A549 (cell line): ENCODE measurements around the gene GALC.

ENCODE experiments used
- CBX8 ChIP-seq: fragments of 200-600 bp; sonication (generic); IDR thresholded peaks from 2 replicates; pipeline ENCODE4 v1.6.1; 2016
- MAFK ChIP-seq: fragments of 450-650 bp; IDR thresholded peaks from 2 replicates; pipeline ENCODE4 v1.6.1; 2014; ENCODE audit not compliant: partially characterized antibody
- POLR2A ChIP-seq: IDR thresholded peaks from 2 replicates; pipeline ENCODE4 v1.6.1; 2012; ENCODE audit warnings: mild to moderate bottlenecking, low read length
- SREBF2 ChIP-seq: fragments of 450-650 bp; IDR thresholded peaks from 2 replicates; pipeline ENCODE4 v1.6.1; 2014; ENCODE audit warnings: mild to moderate bottlenecking, moderate library complexity
- TF ChIP-seq, protein P1 (sequence below): fragments of >200 bp; sonication (Bioruptor Twin); formaldehyde crosslinking; IDR thresholded peaks from 3 replicates; pipeline ENCODE4 v1.5.1; 2016
- TF ChIP-seq, protein P2 (sequence below): fragments of 200-600 bp; sonication (generic); IDR thresholded peaks from 2 replicates; pipeline ENCODE4 v1.6.1; 2016; ENCODE audit warnings: antibody characterized with exemption, mild to moderate bottlenecking, moderate library complexity

DNA sequence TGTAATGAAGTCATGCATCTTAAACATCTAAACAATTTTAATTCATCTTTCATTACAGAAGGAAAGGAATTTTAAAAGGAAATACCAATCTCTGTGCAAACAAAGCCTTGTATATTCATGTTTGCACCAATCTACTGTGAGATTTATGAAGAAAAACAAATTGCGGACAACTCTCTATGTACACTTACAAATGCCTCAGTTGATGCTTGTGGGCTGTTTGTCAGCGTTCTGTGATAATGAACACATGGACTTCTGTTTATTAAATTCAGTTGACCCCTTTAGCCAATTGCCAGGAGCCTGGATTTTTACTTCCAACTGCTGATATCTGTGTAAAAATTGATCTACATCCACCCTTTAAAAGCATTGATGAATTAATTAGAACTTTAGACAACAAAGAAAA lies 17.3 kb upstream of the GALC start:
- TF ChIP-seq, protein P1, sequence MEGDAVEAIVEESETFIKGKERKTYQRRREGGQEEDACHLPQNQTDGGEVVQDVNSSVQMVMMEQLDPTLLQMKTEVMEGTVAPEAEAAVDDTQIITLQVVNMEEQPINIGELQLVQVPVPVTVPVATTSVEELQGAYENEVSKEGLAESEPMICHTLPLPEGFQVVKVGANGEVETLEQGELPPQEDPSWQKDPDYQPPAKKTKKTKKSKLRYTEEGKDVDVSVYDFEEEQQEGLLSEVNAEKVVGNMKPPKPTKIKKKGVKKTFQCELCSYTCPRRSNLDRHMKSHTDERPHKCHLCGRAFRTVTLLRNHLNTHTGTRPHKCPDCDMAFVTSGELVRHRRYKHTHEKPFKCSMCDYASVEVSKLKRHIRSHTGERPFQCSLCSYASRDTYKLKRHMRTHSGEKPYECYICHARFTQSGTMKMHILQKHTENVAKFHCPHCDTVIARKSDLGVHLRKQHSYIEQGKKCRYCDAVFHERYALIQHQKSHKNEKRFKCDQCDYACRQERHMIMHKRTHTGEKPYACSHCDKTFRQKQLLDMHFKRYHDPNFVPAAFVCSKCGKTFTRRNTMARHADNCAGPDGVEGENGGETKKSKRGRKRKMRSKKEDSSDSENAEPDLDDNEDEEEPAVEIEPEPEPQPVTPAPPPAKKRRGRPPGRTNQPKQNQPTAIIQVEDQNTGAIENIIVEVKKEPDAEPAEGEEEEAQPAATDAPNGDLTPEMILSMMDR, result no peak
- TF ChIP-seq, protein P2, sequence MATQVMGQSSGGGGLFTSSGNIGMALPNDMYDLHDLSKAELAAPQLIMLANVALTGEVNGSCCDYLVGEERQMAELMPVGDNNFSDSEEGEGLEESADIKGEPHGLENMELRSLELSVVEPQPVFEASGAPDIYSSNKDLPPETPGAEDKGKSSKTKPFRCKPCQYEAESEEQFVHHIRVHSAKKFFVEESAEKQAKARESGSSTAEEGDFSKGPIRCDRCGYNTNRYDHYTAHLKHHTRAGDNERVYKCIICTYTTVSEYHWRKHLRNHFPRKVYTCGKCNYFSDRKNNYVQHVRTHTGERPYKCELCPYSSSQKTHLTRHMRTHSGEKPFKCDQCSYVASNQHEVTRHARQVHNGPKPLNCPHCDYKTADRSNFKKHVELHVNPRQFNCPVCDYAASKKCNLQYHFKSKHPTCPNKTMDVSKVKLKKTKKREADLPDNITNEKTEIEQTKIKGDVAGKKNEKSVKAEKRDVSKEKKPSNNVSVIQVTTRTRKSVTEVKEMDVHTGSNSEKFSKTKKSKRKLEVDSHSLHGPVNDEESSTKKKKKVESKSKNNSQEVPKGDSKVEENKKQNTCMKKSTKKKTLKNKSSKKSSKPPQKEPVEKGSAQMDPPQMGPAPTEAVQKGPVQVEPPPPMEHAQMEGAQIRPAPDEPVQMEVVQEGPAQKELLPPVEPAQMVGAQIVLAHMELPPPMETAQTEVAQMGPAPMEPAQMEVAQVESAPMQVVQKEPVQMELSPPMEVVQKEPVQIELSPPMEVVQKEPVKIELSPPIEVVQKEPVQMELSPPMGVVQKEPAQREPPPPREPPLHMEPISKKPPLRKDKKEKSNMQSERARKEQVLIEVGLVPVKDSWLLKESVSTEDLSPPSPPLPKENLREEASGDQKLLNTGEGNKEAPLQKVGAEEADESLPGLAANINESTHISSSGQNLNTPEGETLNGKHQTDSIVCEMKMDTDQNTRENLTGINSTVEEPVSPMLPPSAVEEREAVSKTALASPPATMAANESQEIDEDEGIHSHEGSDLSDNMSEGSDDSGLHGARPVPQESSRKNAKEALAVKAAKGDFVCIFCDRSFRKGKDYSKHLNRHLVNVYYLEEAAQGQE, result no peak
- TF ChIP-seq POLR2A (no peak), SREBF2 (no peak), MAFK (no peak), CBX8 (no peak)
